ENCODE measurements around the gene ZGPAT. TPM values are rescaled to one million over a fixed set of nuclear protein-coding genes. Genes with fewer than 3 reads are reported as not detected.

ZGPAT gene
- total RNA-seq, 1 experiment from 2014 or later: 69.3 TPM

GRCh38 chr20:63693733-63694583 is 13.9 kb upstream of the ZGPAT start:
- peak overlapping the region; percentile 66 for H3K4me3 Mint-ChIP-seq (ENCODE audit: unreplicated experiment)
- ChIA-PET POLR2A (no interaction called here), CTCF (interaction anchor here (0.7 to 0.8 kb wide), 2 partner anchors 133 to 156 kb away, joined by 3 to 6 read pairs; no protein-coding TSS in a partner anchor)
- BruUV-seq (replicated peaks): no TSS peak
- H3K36me3 ChIP-seq (ENCODE audit: control insufficient read depth, insufficient read depth, low read length): no peaks in the 10 kb centered on the region; the same call in 1 of the 2 replicates
- no peaks in the 10 kb centered on the region for H3K9me3 Mint-ChIP-seq (ENCODE audit: unreplicated experiment)
- intact Hi-C loops (cut with micrococcal nuclease; ENCODE audit: unreplicated experiment): loop anchor here (5.0 kb wide), 1 partner anchor 157 kb away; the partner anchor contains the start of gene PTK6
- TF ChIP-seq, protein P1, sequence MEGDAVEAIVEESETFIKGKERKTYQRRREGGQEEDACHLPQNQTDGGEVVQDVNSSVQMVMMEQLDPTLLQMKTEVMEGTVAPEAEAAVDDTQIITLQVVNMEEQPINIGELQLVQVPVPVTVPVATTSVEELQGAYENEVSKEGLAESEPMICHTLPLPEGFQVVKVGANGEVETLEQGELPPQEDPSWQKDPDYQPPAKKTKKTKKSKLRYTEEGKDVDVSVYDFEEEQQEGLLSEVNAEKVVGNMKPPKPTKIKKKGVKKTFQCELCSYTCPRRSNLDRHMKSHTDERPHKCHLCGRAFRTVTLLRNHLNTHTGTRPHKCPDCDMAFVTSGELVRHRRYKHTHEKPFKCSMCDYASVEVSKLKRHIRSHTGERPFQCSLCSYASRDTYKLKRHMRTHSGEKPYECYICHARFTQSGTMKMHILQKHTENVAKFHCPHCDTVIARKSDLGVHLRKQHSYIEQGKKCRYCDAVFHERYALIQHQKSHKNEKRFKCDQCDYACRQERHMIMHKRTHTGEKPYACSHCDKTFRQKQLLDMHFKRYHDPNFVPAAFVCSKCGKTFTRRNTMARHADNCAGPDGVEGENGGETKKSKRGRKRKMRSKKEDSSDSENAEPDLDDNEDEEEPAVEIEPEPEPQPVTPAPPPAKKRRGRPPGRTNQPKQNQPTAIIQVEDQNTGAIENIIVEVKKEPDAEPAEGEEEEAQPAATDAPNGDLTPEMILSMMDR (IDR thresholded peaks at IDR 0.05; ENCODE audit: insufficient read depth in 1 of 2, low read depth in 1 of 2, low read length in 1 of 2, severe bottlenecking in 1 of 2, unreplicated experiment in 1 of 2): no peak
- peaks cover 2% of the 10 kb centered on the region for H3K27me3 Mint-ChIP-seq (ENCODE audit: insufficient read depth, unreplicated experiment)
- peaks cover 11% of the 10 kb centered on the region for H3K4me1 Mint-ChIP-seq (ENCODE audit: low read depth, unreplicated experiment)
- H3K4me3 ChIP-seq (ENCODE audit: low read depth, low read length): no peak overlapping the region
- H3K27me3 ChIP-seq (replicated peaks; ENCODE audit: control insufficient read depth, insufficient read depth, low read length): no peaks in the 10 kb centered on the region
- DNase-seq: peak; percentile 22 to 44
- H3K27ac Mint-ChIP-seq (ENCODE audit: unreplicated experiment): peak overlapping the region; percentile 94
- peaks cover 93% of the 10 kb centered on the region for H3K36me3 Mint-ChIP-seq (ENCODE audit: insufficient read depth, unreplicated experiment)
- H3K9me3 ChIP-seq: peaks cover 3% of the 10 kb centered on the region; the same call in 1 of the 2 replicates
- peaks cover 16% of the 10 kb centered on the region for H3K4me1 ChIP-seq

- ChIA-PET POLR2A (no interaction called here), CTCF (interaction anchor here (0.7 kb wide), 1 partner anchor 134 kb away, joined by 6 read pairs; no protein-coding TSS in a partner anchor)
- Mint-ChIP-seq H3K27ac (ENCODE audit: unreplicated experiment) (peak overlapping the region; percentile 94), H3K9me3 (ENCODE audit: unreplicated experiment) (no peaks in the 10 kb centered on the region), H3K4me3 (ENCODE audit: unreplicated experiment) (peak overlapping the region; percentile 40), H3K36me3 (ENCODE audit: insufficient read depth, unreplicated experiment) (peaks cover 93% of the 10 kb centered on the region), H3K27me3 (ENCODE audit: insufficient read depth, unreplicated experiment) (peaks cover 2% of the 10 kb centered on the region), H3K4me1 (ENCODE audit: low read depth, unreplicated experiment) (peaks cover 11% of the 10 kb centered on the region)
- Histone ChIP-seq H3K4me1 (peaks cover 25% of the 10 kb centered on the region), H3K27me3 (replicated peaks; ENCODE audit: control insufficient read depth, insufficient read depth, low read length) (no peaks in the 10 kb centered on the region), H3K4me3 (ENCODE audit: low read depth, low read length) (no peak overlapping the region), H3K9me3 (peaks cover 3% of the 10 kb centered on the region; the same call in 1 of the 2 replicates), H3K36me3 (ENCODE audit: control insufficient read depth, insufficient read depth, low read length) (no peaks in the 10 kb centered on the region; the same call in 1 of the 2 replicates)
- intact Hi-C loops (cut with micrococcal nuclease; ENCODE audit: unreplicated experiment): loop anchor here (5.0 kb wide), 1 partner anchor 158 kb away; the partner anchor contains the start of gene PTK6
- TF ChIP-seq, protein P1 (IDR thresholded peaks at IDR 0.05; ENCODE audit: insufficient read depth in 1 of 2, low read depth in 1 of 2, low read length in 1 of 2, severe bottlenecking in 1 of 2, unreplicated experiment in 1 of 2): no peak
- DNase-seq: peak; percentile 25 to 58
- no TSS peak for BruUV-seq (replicated peaks)
These were observed 13.0 kb upstream of the ZGPAT start for GRCh38 chr20:63694584-63695423.

All from Caco-2 (cell line).